ENCODE data around the gene TEPSIN.

Gene TEPSIN

GRCh38 chr17:81207610-81208581 lies 31.0 kb downstream of the TEPSIN start:
- H3K4me2 ChIP-seq (ENCODE audit: low read depth, low read length) = no peak overlapping the region
- H3F3A ChIP-seq (ENCODE audit: insufficient read depth, low read length) = no peaks in the 10 kb centered on the region
- no peaks in the 10 kb centered on the region for H3K79me2 ChIP-seq (ENCODE audit: low read length)
- no peak for TF ChIP-seq EZH2phosphoT487 (IDR thresholded peaks at IDR 0.05; ENCODE audit: low read length)
- TF ChIP-seq, protein P1, sequence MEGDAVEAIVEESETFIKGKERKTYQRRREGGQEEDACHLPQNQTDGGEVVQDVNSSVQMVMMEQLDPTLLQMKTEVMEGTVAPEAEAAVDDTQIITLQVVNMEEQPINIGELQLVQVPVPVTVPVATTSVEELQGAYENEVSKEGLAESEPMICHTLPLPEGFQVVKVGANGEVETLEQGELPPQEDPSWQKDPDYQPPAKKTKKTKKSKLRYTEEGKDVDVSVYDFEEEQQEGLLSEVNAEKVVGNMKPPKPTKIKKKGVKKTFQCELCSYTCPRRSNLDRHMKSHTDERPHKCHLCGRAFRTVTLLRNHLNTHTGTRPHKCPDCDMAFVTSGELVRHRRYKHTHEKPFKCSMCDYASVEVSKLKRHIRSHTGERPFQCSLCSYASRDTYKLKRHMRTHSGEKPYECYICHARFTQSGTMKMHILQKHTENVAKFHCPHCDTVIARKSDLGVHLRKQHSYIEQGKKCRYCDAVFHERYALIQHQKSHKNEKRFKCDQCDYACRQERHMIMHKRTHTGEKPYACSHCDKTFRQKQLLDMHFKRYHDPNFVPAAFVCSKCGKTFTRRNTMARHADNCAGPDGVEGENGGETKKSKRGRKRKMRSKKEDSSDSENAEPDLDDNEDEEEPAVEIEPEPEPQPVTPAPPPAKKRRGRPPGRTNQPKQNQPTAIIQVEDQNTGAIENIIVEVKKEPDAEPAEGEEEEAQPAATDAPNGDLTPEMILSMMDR (IDR thresholded peaks at IDR 0.05; ENCODE audit: low read length) = no peak
- no peak for TF ChIP-seq EZH2 (optimal IDR thresholded peaks at IDR 0.05; ENCODE audit: low read depth, low read length)
- no peaks in the 10 kb centered on the region for H3K27me3 ChIP-seq (replicated peaks; ENCODE audit: insufficient read depth, low read length)
- no peaks in the 10 kb centered on the region for H3K36me3 ChIP-seq (replicated peaks; ENCODE audit: insufficient read depth, low read length)
- H3K9ac ChIP-seq (ENCODE audit: low read length) = no peak overlapping the region
- no peaks in the 10 kb centered on the region for H3K4me1 ChIP-seq (ENCODE audit: low read length)
- no peaks in the 10 kb centered on the region for H4K20me1 ChIP-seq (ENCODE audit: insufficient read depth, low read length)
- H3K9me2 ChIP-seq (replicated peaks; ENCODE audit: insufficient read depth, low read length) = no peaks in the 10 kb centered on the region
- no peaks in the 10 kb centered on the region for H3K9me3 ChIP-seq (replicated peaks; ENCODE audit: insufficient read depth, low read length)
- DNase-seq = no peak
- no peak overlapping the region for H2AFZ ChIP-seq (ENCODE audit: low read length)
- no peak overlapping the region for H3K27ac ChIP-seq (ENCODE audit: low read length)
- no peak overlapping the region for H3K4me3 ChIP-seq (ENCODE audit: low read length)

GRCh38 chr17:81206657-81207056 lies 32.2 kb downstream of the TEPSIN start:
- Histone ChIP-seq H3K79me2 (ENCODE audit: low read length) (no peaks in the 10 kb centered on the region), H3K9ac (ENCODE audit: low read length) (no peak overlapping the region), H3K27ac (ENCODE audit: low read length) (no peak overlapping the region), H2AFZ (ENCODE audit: low read length) (no peak overlapping the region), H3K4me2 (ENCODE audit: low read depth, low read length) (no peak overlapping the region), H3K9me3 (replicated peaks; ENCODE audit: insufficient read depth, low read length) (no peaks in the 10 kb centered on the region), H3F3A (ENCODE audit: insufficient read depth, low read length) (no peaks in the 10 kb centered on the region), H4K20me1 (ENCODE audit: insufficient read depth, low read length) (no peaks in the 10 kb centered on the region), H3K27me3 (replicated peaks; ENCODE audit: insufficient read depth, low read length) (no peaks in the 10 kb centered on the region), H3K36me3 (replicated peaks; ENCODE audit: insufficient read depth, low read length) (no peaks in the 10 kb centered on the region), H3K4me3 (ENCODE audit: low read length) (no peak overlapping the region), H3K4me1 (ENCODE audit: low read length) (no peaks in the 10 kb centered on the region), H3K9me2 (replicated peaks; ENCODE audit: insufficient read depth, low read length) (no peaks in the 10 kb centered on the region)
- no peak for TF ChIP-seq EZH2phosphoT487 (IDR thresholded peaks at IDR 0.05; ENCODE audit: low read length)
- TF ChIP-seq EZH2 (optimal IDR thresholded peaks at IDR 0.05; ENCODE audit: low read depth, low read length) = no peak
- TF ChIP-seq, protein P1 (IDR thresholded peaks at IDR 0.05; ENCODE audit: low read length) = no peak
- no peak for DNase-seq

DNA sequence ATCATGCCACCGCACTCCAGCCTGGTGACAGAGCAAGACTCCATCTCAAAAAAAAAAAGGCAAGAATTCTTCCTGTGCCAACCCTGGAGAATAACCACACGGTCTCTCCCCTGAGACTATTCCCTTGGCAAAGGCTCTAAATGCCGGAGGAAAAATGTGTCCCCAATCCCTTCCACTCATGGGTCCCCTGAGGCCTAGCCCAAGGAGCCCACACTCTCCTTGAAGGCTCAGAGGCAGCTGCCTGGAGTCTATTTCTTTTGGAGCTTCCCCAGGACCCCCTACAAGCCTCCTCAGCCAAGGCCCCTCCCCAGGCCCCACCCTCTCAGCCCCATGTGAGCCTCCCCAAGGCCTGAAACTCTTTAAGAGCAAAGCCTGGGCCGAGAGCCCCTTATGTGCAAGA lies 32.7 kb downstream of the TEPSIN start:
- H3K9me3 ChIP-seq (replicated peaks; ENCODE audit: insufficient read depth, low read length) = no peaks in the 10 kb centered on the region
- H3K9ac ChIP-seq (ENCODE audit: low read length) = no peak overlapping the region
- no peaks in the 10 kb centered on the region for H3F3A ChIP-seq (ENCODE audit: insufficient read depth, low read length)
- no peak overlapping the region for H3K4me2 ChIP-seq (ENCODE audit: low read depth, low read length)
- no peaks in the 10 kb centered on the region for H4K20me1 ChIP-seq (ENCODE audit: insufficient read depth, low read length)
- H3K9me2 ChIP-seq (replicated peaks; ENCODE audit: insufficient read depth, low read length) = no peaks in the 10 kb centered on the region
- H2AFZ ChIP-seq (ENCODE audit: low read length) = no peak overlapping the region
- no peak overlapping the region for H3K4me3 ChIP-seq (ENCODE audit: low read length)
- no peaks in the 10 kb centered on the region for H3K36me3 ChIP-seq (replicated peaks; ENCODE audit: insufficient read depth, low read length)
- TF ChIP-seq EZH2 (optimal IDR thresholded peaks at IDR 0.05; ENCODE audit: low read depth, low read length) (no peak), EZH2phosphoT487 (IDR thresholded peaks at IDR 0.05; ENCODE audit: low read length) (no peak)
- TF ChIP-seq, protein P1 (IDR thresholded peaks at IDR 0.05; ENCODE audit: low read length) = no peak
- no peak overlapping the region for H3K27ac ChIP-seq (ENCODE audit: low read length)
- no peak for DNase-seq
- H3K4me1 ChIP-seq (ENCODE audit: low read length) = no peaks in the 10 kb centered on the region
- no peaks in the 10 kb centered on the region for H3K79me2 ChIP-seq (ENCODE audit: low read length)
- H3K27me3 ChIP-seq (replicated peaks; ENCODE audit: insufficient read depth, low read length) = no peaks in the 10 kb centered on the region
